ENCODE results near the gene CSMD2. TPM values are rescaled to one million over a fixed set of nuclear protein-coding genes. Genes with fewer than 3 reads are reported as not detected.

Gene CSMD2
- total and polyA plus RNA-seq, 2 donors (not counting 1 experiment from before 2014, with no cell fraction given), result 2.2 to 7.6 TPM

- Histone ChIP-seq H3K4me3 (replicated peaks in 1 of 4; ENCODE audit: control extremely low read depth in 1 of 4, insufficient read depth in 1 of 4, low read depth in 3 of 4, low read length in 4 of 4) (no peak overlapping the region), H3K27ac (ENCODE audit: insufficient read depth, low read length) (no peak overlapping the region), H3K4me2 (ENCODE audit: extremely low read depth, insufficient read depth, low read length) (no peak overlapping the region), H3K9ac (ENCODE audit: insufficient read depth, low read length) (no peak overlapping the region), H4K20me1 (ENCODE audit: control insufficient read depth, extremely low read depth, insufficient read depth, low read length) (no peaks in the 10 kb centered on the region), H3K4me1 (ENCODE audit: control insufficient read depth, extremely low read depth, insufficient read depth, low read length) (no peaks in the 10 kb centered on the region), H3K27me3 (ENCODE audit: control insufficient read depth, insufficient read depth, low read length) (no peaks in the 10 kb centered on the region), H2AFZ (ENCODE audit: low read length) (no peak overlapping the region), H3K79me2 (ENCODE audit: control insufficient read depth, insufficient read depth, low read length) (no peaks in the 10 kb centered on the region), H3K9me3 (ENCODE audit: control insufficient read depth, insufficient read depth, low read depth, low read length) (no peaks in the 10 kb centered on the region), H3K36me3 (ENCODE audit: control insufficient read depth, insufficient read depth, low read length) (no peaks in the 10 kb centered on the region)
- TF ChIP-seq EZH2 (IDR thresholded peaks at IDR 0.05; ENCODE audit: low read length, missing control alignments) (no peak), CTCF (conservative IDR thresholded peaks at IDR 0.05 in 1 of 2, IDR thresholded peaks at IDR 0.05 in 1 of 2; ENCODE audit: low read depth in 1 of 2, low read length in 2 of 2) (no peak)
- DNase-seq (ENCODE audit: low read depth in 2 of 2), result peak in 1 of 2 donors; percentile 66
Measured at GRCh38 chr1:33709783-33710718, 455.0 kb downstream of the CSMD2 start.

GRCh38 chr1:33709174-33709782 lies 455.8 kb downstream of the CSMD2 start:
- H3K9ac ChIP-seq (ENCODE audit: insufficient read depth, low read length), result no peak overlapping the region

More at GRCh38 chr1:33709174-33709782, 455.8 kb downstream of the CSMD2 start:
- no peak for DNase-seq (ENCODE audit: low read depth in 2 of 2)
- no peak overlapping the region for H3K27ac ChIP-seq (ENCODE audit: insufficient read depth, low read length)
- TF ChIP-seq EZH2 (IDR thresholded peaks at IDR 0.05; ENCODE audit: low read length, missing control alignments), result no peak
- TF ChIP-seq CTCF (conservative IDR thresholded peaks at IDR 0.05 in 1 of 2, IDR thresholded peaks at IDR 0.05 in 1 of 2; ENCODE audit: low read depth in 1 of 2, low read length in 2 of 2), result no peak
- no peaks in the 10 kb centered on the region for H3K9me3 ChIP-seq (ENCODE audit: control insufficient read depth, insufficient read depth, low read depth, low read length)
- H3K36me3 ChIP-seq (ENCODE audit: control insufficient read depth, insufficient read depth, low read length), result no peaks in the 10 kb centered on the region
- H3K79me2 ChIP-seq (ENCODE audit: control insufficient read depth, insufficient read depth, low read length), result no peaks in the 10 kb centered on the region
- no peaks in the 10 kb centered on the region for H3K27me3 ChIP-seq (ENCODE audit: control insufficient read depth, insufficient read depth, low read length)
- no peak overlapping the region for H2AFZ ChIP-seq (ENCODE audit: low read length)
- H4K20me1 ChIP-seq (ENCODE audit: control insufficient read depth, extremely low read depth, insufficient read depth, low read length), result no peaks in the 10 kb centered on the region
- no peak overlapping the region for H3K4me3 ChIP-seq (replicated peaks in 1 of 4; ENCODE audit: control extremely low read depth in 1 of 4, insufficient read depth in 1 of 4, low read depth in 3 of 4, low read length in 4 of 4)
- no peaks in the 10 kb centered on the region for H3K4me1 ChIP-seq (ENCODE audit: control insufficient read depth, extremely low read depth, insufficient read depth, low read length)
- H3K4me2 ChIP-seq (ENCODE audit: extremely low read depth, insufficient read depth, low read length), result no peak overlapping the region
